Common myeloid progenitor, CD34-positive (primary cell): Measurements from ENCODE around the gene ARL16.

Source experiments
- CTCF ChIA-PET: fragments of 350-600 bp; sonication (Branson Sonifier 250); formaldehyde crosslinking; loops from one replicate; lab custom pipeline; 2021; ENCODE audit warnings: antibody characterized with exemption; lab: Charles Lee
- POLR2A ChIA-PET: fragments of 350-600 bp; sonication (Branson Sonifier 250); formaldehyde crosslinking; loops from one replicate; lab custom pipeline; 2021; ENCODE audit warnings: antibody characterized with exemption; lab: Charles Lee
- DNase-seq, 3 donors: peaks; one replicate each; pipeline versions ENCODE4 v3.0.0 to v3.0.0-alpha.2; 2013
- H3K27ac ChIP-seq, 2 experiments: 1 replicate in 1 of 2; 2 replicates in 1 of 2; pipeline ENCODE4 v1.7.0; 2013; ENCODE audit warnings: inconsistent platforms in 2 of 2, low read length in 2 of 2, mild to moderate bottlenecking in 2 of 2, low read depth in 1 of 2, moderate library complexity in 1 of 2; ENCODE audit not compliant: severe bottlenecking in 2 of 2, insufficient read depth in 1 of 2, poor library complexity in 1 of 2
- H3K27me3 ChIP-seq, 5 experiments: replicated peaks in 2 of 5; 1 replicate in 3 of 5; 2 replicates in 2 of 5; pipeline versions ENCODE4 v1.6.1 to v1.7.0; 2013; ENCODE audit warnings: low read length in 4 of 5, mild to moderate bottlenecking in 2 of 5, moderate library complexity in 2 of 5, inconsistent platforms in 1 of 5; ENCODE audit not compliant: insufficient read depth in 5 of 5, control insufficient read depth in 4 of 5
- H3K36me3 ChIP-seq, 4 experiments: 1 replicate in 2 of 4; 2 replicates in 2 of 4; pipeline versions ENCODE4 v1.6.1 to v1.7.0; 2013; ENCODE audit warnings: low read length in 3 of 4, control low read depth in 1 of 4, mild to moderate bottlenecking in 1 of 4; ENCODE audit not compliant: control insufficient read depth in 4 of 4, insufficient read depth in 4 of 4
- H3K4me1 ChIP-seq, 4 experiments: 1 replicate in 3 of 4; 2 replicates in 1 of 4; pipeline versions ENCODE4 v1.6.1 to v1.7.1; 2013; ENCODE audit warnings: low read length in 3 of 4, mild to moderate bottlenecking in 3 of 4, control low read depth in 1 of 4, inconsistent platforms in 1 of 4, moderate library complexity in 1 of 4; ENCODE audit not compliant: control insufficient read depth in 4 of 4, insufficient read depth in 4 of 4; ENCODE audit errors: control extremely low read depth in 1 of 4
- H3K4me3 ChIP-seq, 7 experiments: 1 replicate in 4 of 7; 2 replicates in 3 of 7; pipeline versions ENCODE4 v1.5.1 to v1.7.0; 2013; ENCODE audit warnings: mild to moderate bottlenecking in 7 of 7, low read length in 6 of 7, moderate library complexity in 6 of 7, inconsistent platforms in 2 of 7, low read depth in 2 of 7, control low read depth in 1 of 7; ENCODE audit not compliant: insufficient read depth in 4 of 7, control insufficient read depth in 1 of 7; ENCODE audit errors: extremely low read depth in 1 of 7
- H3K9me3 ChIP-seq, 5 experiments: 1 replicate in 4 of 5; 2 replicates in 1 of 5; pipeline versions ENCODE4 v1.6.1 to v1.7.1; 2013; ENCODE audit warnings: low read length in 4 of 5, mild to moderate bottlenecking in 2 of 5, inconsistent platforms in 1 of 5, low read depth in 1 of 5, moderate library complexity in 1 of 5; ENCODE audit not compliant: control insufficient read depth in 4 of 5, insufficient read depth in 2 of 5; ENCODE audit errors: control extremely low read depth in 1 of 5
- WGBS: methylation state at CpG from one replicate; pipeline ENCODE4 v1.1.5; 2013; ENCODE audit not compliant: insufficient coverage; 5-methylcytosine and 5-hydroxymethylcytosine counted together

Gene ARL16

GRCh38 chr17:81652906-81653771, 30.5 kb downstream of the ARL16 start:
- POLR2A ChIA-PET = interaction anchor here (0.5 to 1.0 kb wide), 2 partner anchors 16 to 37 kb away, joined by 3 to 4 read pairs; partner anchors contain the start of genes NPLOC4 and TSPAN10
- H3K4me1 ChIP-seq = peaks cover 0 to 34% (median 21%) of the 10 kb centered on the region in 4 experiments
- no peak overlapping the region for H3K27ac ChIP-seq
- WGBS = 2% methylated on average over 25 of the region's 27 CpGs
- H3K9me3 ChIP-seq = peaks cover 0 to 13% (median 8%) of the 10 kb centered on the region in 5 experiments
- peak overlapping the region; percentile 32 to 82 (median 74) for H3K4me3 ChIP-seq
- DNase-seq = peak; percentile 17 to 70 (median 60)
- CTCF ChIA-PET = interaction anchor here (1.1 kb wide), 1 partner anchor 20 kb away, joined by 4 read pairs; no protein-coding TSS in a partner anchor
- peaks cover 0 to 6% (median 0%) of the 10 kb centered on the region in 4 experiments for H3K36me3 ChIP-seq
- peaks cover 0 to 20% (median 8%) of the 10 kb centered on the region in 5 experiments for H3K27me3 ChIP-seq

- CTCF ChIA-PET = no interaction called here
- peaks cover 0 to 6% (median 0%) of the 10 kb centered on the region in 4 experiments for H3K36me3 ChIP-seq
- WGBS = 89% methylated on average over 10 of the region's 10 CpGs
- peaks cover 0 to 27% (median 20%) of the 10 kb centered on the region in 4 experiments for H3K4me1 ChIP-seq
- no peak overlapping the region for H3K27ac ChIP-seq
- H3K27me3 ChIP-seq = peaks cover 0 to 34% (median 14%) of the 10 kb centered on the region in 5 experiments
- DNase-seq = no peak
- POLR2A ChIA-PET = no interaction called here
- peaks cover 0 to 13% (median 8%) of the 10 kb centered on the region in 5 experiments for H3K9me3 ChIP-seq
- no peak overlapping the region for H3K4me3 ChIP-seq
Observed at GRCh38 chr17:81651692-81652091, 31.9 kb downstream of the ARL16 start.

DNA sequence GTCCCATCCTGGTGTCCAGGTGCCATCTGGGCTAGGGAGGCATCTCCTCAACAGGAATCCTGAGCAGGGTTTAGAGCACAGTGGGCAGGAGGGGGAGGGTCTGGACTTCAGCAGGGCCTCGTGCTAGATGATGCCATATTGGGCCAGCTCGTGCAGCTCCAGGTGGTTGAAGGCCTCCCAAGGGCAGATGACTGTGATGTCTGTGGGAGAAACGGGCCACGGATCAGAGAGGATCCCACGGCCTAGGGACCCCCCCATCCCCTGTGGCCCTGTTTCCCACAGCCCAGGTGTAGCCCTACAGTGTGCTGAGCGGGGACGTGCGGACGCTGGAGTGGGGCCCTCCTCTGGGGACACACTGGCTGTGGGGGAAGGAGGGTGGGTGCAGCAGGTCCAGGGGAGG, 32.6 kb downstream of the ARL16 start:
- peaks cover 0 to 35% (median 14%) of the 10 kb centered on the region in 5 experiments for H3K27me3 ChIP-seq
- no peak for DNase-seq
- H3K36me3 ChIP-seq = peaks cover 0 to 6% (median 0%) of the 10 kb centered on the region in 4 experiments
- CTCF ChIA-PET = no interaction called here
- no peak overlapping the region for H3K27ac ChIP-seq
- H3K4me1 ChIP-seq = peaks cover 0 to 20% (median 16%) of the 10 kb centered on the region in 4 experiments
- 80% methylated on average over 4 of the region's 9 CpGs for WGBS
- POLR2A ChIA-PET = no interaction called here
- H3K9me3 ChIP-seq = peaks cover 0 to 13% (median 8%) of the 10 kb centered on the region in 5 experiments
- H3K4me3 ChIP-seq = no peak overlapping the region

- WGBS = 86% methylated on average over 13 of the region's 14 CpGs
- Histone ChIP-seq H3K4me1 (peaks cover 0 to 12% (median 11%) of the 10 kb centered on the region in 4 experiments), H3K36me3 (peaks cover 0 to 6% (median 0%) of the 10 kb centered on the region in 4 experiments), H3K27ac (no peak overlapping the region), H3K9me3 (peaks cover 0 to 13% (median 8%) of the 10 kb centered on the region in 5 experiments), H3K4me3 (no peak overlapping the region), H3K27me3 (peaks cover 0 to 35% (median 14%) of the 10 kb centered on the region in 5 experiments)
- ChIA-PET CTCF (no interaction called here), POLR2A (interaction anchor here (0.7 kb wide), 1 partner anchor 22 kb away, joined by 4 read pairs; no protein-coding TSS in a partner anchor)
- no peak for DNase-seq
Observed at GRCh38 chr17:81648707-81649085, 34.9 kb downstream of the ARL16 start.

GRCh38 chr17:81648013-81648706, 35.4 kb downstream of the ARL16 start:
- H3K4me1 ChIP-seq = peaks cover 0 to 7% (median 6%) of the 10 kb centered on the region in 4 experiments
- 10% methylated on average over 53 of the region's 78 CpGs for WGBS
- CTCF ChIA-PET = no interaction called here
- peaks cover 0 to 6% (median 0%) of the 10 kb centered on the region in 4 experiments for H3K36me3 ChIP-seq
- H3K27me3 ChIP-seq = peaks cover 0 to 35% (median 14%) of the 10 kb centered on the region in 5 experiments
- peaks cover 0 to 13% (median 8%) of the 10 kb centered on the region in 5 experiments for H3K9me3 ChIP-seq
- H3K4me3 ChIP-seq = no peak overlapping the region
- POLR2A ChIA-PET = no interaction called here
- H3K27ac ChIP-seq = no peak overlapping the region
- DNase-seq = no peak

- POLR2A ChIA-PET = no interaction called here
- CTCF ChIA-PET = no interaction called here
- peaks cover 0 to 6% (median 0%) of the 10 kb centered on the region in 4 experiments for H3K36me3 ChIP-seq
- no peak overlapping the region for H3K4me3 ChIP-seq
- H3K27me3 ChIP-seq = peaks cover 0 to 35% (median 14%) of the 10 kb centered on the region in 5 experiments
- no peak for DNase-seq
- peaks cover 0 to 13% (median 8%) of the 10 kb centered on the region in 5 experiments for H3K9me3 ChIP-seq
- no peak overlapping the region for H3K27ac ChIP-seq
- WGBS = 81% methylated on average over 6 of the region's 21 CpGs
- peaks cover 0 to 2% (median under 1%) of the 10 kb centered on the region in 4 experiments for H3K4me1 ChIP-seq
Observed at GRCh38 chr17:81647640-81648012, 36.0 kb downstream of the ARL16 start.
